ENCODE measurements around the gene AGMO. TPM values are rescaled to one million over a fixed set of nuclear protein-coding genes. Genes with fewer than 3 reads are reported as not detected.

AGMO gene
- total and polyA plus RNA-seq, 2 donors (not counting 1 experiment from before 2014, with no cell fraction given) = not detected

GRCh38 chr7:15323550-15323949 is 238.3 kb downstream of the AGMO start:
- Histone ChIP-seq H3K79me2 (ENCODE audit: control insufficient read depth, insufficient read depth, low read length) (no peaks in the 10 kb centered on the region), H4K20me1 (ENCODE audit: control insufficient read depth, insufficient read depth, low read length, poor library complexity, severe bottlenecking) (no peaks in the 10 kb centered on the region), H2AFZ (ENCODE audit: insufficient read depth, low read depth, low read length, poor library complexity, severe bottlenecking) (no peak overlapping the region), H3K4me3 (ENCODE audit: control extremely low read depth in 1 of 5, extremely low read depth in 1 of 5, insufficient read depth in 1 of 5, low read depth in 2 of 5, low read length in 4 of 5) (no peak overlapping the region), H3K36me3 (replicated peaks in 1 of 2; ENCODE audit: control extremely low read depth in 1 of 2, control insufficient read depth in 1 of 2, extremely low read depth in 1 of 2, insufficient read depth in 2 of 2, low read length in 1 of 2) (no peaks in the 10 kb centered on the region), H3K4me1 (ENCODE audit: control insufficient read depth in 2 of 2, insufficient read depth in 2 of 2, low read length in 2 of 2) (no peaks in the 10 kb centered on the region), H3K27ac (ENCODE audit: low read length in 2 of 2) (no peak overlapping the region), H3K27me3 (replicated peaks in 1 of 4; ENCODE audit: control extremely low read depth in 1 of 4, control insufficient read depth in 3 of 4, insufficient read depth in 4 of 4, low read length in 3 of 4) (no peaks in the 10 kb centered on the region), H3K9me3 (ENCODE audit: control extremely low read depth in 1 of 3, control insufficient read depth in 2 of 3, insufficient read depth in 1 of 3, low read length in 2 of 3) (no peaks in the 10 kb centered on the region), H3K4me2 (replicated peaks; ENCODE audit: low read depth, low read length, poor library complexity, severe bottlenecking) (no peak overlapping the region), H3K9ac (ENCODE audit: low read length) (no peak overlapping the region)
- no peaks in the 10 kb centered on the region for H3K4me1 Mint-ChIP-seq
- no peak for TF ChIP-seq CTCF (IDR thresholded peaks at IDR 0.05)
- no peak for TF ChIP-seq EZH2 (IDR thresholded peaks at IDR 0.05; ENCODE audit: borderline replicate concordance, insufficient read depth, low read depth, low read length, poor library complexity, severe bottlenecking)
- no peak overlapping the region for H3K4me3 Mint-ChIP-seq
- H3K27ac Mint-ChIP-seq = no peak overlapping the region
- ChIA-PET CTCF (no interaction called here), POLR2A (no interaction called here)
- H3K27me3 Mint-ChIP-seq = no peaks in the 10 kb centered on the region
- no peaks in the 10 kb centered on the region for H3K9me3 Mint-ChIP-seq (ENCODE audit: insufficient read depth)
- ATAC-seq (ENCODE audit: low read depth) (no peak), DNase-seq (no peak)
- 86% methylated on average over 5 of the region's 6 CpGs for WGBS (ENCODE audit: insufficient coverage)
- intact Hi-C loops (cut with micrococcal nuclease) = loop anchor here (10.0 kb wide), 1 partner anchor 1241 kb away; no protein-coding TSS in a partner anchor

GRCh38 chr7:15317215-15317614 is 244.6 kb downstream of the AGMO start:
- Histone ChIP-seq H3K27me3 (replicated peaks in 1 of 4; ENCODE audit: control extremely low read depth in 1 of 4, control insufficient read depth in 3 of 4, insufficient read depth in 4 of 4, low read length in 3 of 4) (no peaks in the 10 kb centered on the region), H2AFZ (ENCODE audit: insufficient read depth, low read depth, low read length, poor library complexity, severe bottlenecking) (no peak overlapping the region), H3K27ac (ENCODE audit: low read length in 2 of 2) (no peak overlapping the region), H3K36me3 (replicated peaks in 1 of 2; ENCODE audit: control extremely low read depth in 1 of 2, control insufficient read depth in 1 of 2, extremely low read depth in 1 of 2, insufficient read depth in 2 of 2, low read length in 1 of 2) (no peaks in the 10 kb centered on the region), H3K9me3 (ENCODE audit: control extremely low read depth in 1 of 3, control insufficient read depth in 2 of 3, insufficient read depth in 1 of 3, low read length in 2 of 3) (no peaks in the 10 kb centered on the region), H3K4me1 (ENCODE audit: control insufficient read depth in 2 of 2, insufficient read depth in 2 of 2, low read length in 2 of 2) (no peaks in the 10 kb centered on the region), H4K20me1 (ENCODE audit: control insufficient read depth, insufficient read depth, low read length, poor library complexity, severe bottlenecking) (no peaks in the 10 kb centered on the region), H3K79me2 (ENCODE audit: control insufficient read depth, insufficient read depth, low read length) (no peaks in the 10 kb centered on the region), H3K4me2 (replicated peaks; ENCODE audit: low read depth, low read length, poor library complexity, severe bottlenecking) (no peak overlapping the region), H3K9ac (ENCODE audit: low read length) (no peak overlapping the region), H3K4me3 (ENCODE audit: control extremely low read depth in 1 of 5, extremely low read depth in 1 of 5, insufficient read depth in 1 of 5, low read depth in 2 of 5, low read length in 4 of 5) (no peak overlapping the region)
- no peak overlapping the region for H3K27ac Mint-ChIP-seq
- no peaks in the 10 kb centered on the region for H3K4me1 Mint-ChIP-seq
- no peaks in the 10 kb centered on the region for H3K27me3 Mint-ChIP-seq
- peaks cover 2% of the 10 kb centered on the region for H3K9me3 Mint-ChIP-seq (ENCODE audit: insufficient read depth)
- intact Hi-C loops (cut with micrococcal nuclease) = no loop called here
- no CpG with 5 or more reads among the region's 4 CpGs for WGBS (ENCODE audit: insufficient coverage)
- ATAC-seq (ENCODE audit: low read depth) = no peak
- DNase-seq = no peak
- TF ChIP-seq CTCF (IDR thresholded peaks at IDR 0.05) = no peak
- TF ChIP-seq EZH2 (IDR thresholded peaks at IDR 0.05; ENCODE audit: borderline replicate concordance, insufficient read depth, low read depth, low read length, poor library complexity, severe bottlenecking) = no peak
- CTCF ChIA-PET = no interaction called here
- POLR2A ChIA-PET = no interaction called here
- H3K4me3 Mint-ChIP-seq = no peak overlapping the region

All from B cell (primary cell).